ENCODE data around the gene TAX1BP1.

- TF ChIP-seq ARNT (IDR thresholded peaks at IDR 0.05) (no peak), SP1 (IDR thresholded peaks at IDR 0.05) (no peak), BHLHE40 (IDR thresholded peaks at IDR 0.05; ENCODE audit: borderline replicate concordance) (no peak), TARDBP (IDR thresholded peaks at IDR 0.05) (no peak), PKNOX1 (IDR thresholded peaks at IDR 0.05) (no peak)
These were observed 127.1 kb downstream of the TAX1BP1 start for GRCh38 chr7:27866828-27867672.
